GM12878 (cell line): ENCODE results near the gene LEMD3. TPM values are rescaled to one million over a fixed set of nuclear protein-coding genes. Genes with fewer than 3 reads are reported as not detected.

Experiments
- ASH2L ChIP-seq: fragments of 300-600, 200-600 bp; sonication (generic); IDR thresholded peaks from 2 replicates; pipeline ENCODE4 v1.6.1; 2017; ENCODE audit warnings: low read depth, mild to moderate bottlenecking, borderline replicate concordance
- ATF7 ChIP-seq: fragments of 450-650 bp; IDR thresholded peaks from 2 replicates; pipeline ENCODE4 v1.6.1; 2016; ENCODE audit warnings: low read depth, mild to moderate bottlenecking
- BMI1 ChIP-seq: fragments of 450-650 bp; IDR thresholded peaks from 2 replicates; pipeline ENCODE4 v1.6.1; 2016; ENCODE audit warnings: mild to moderate bottlenecking, moderate library complexity, borderline replicate concordance
- CBX3 ChIP-seq: fragments of 200-600 bp; sonication (generic); IDR thresholded peaks from 2 replicates; pipeline ENCODE4 v1.6.1; 2016; ENCODE audit warnings: low read depth, borderline replicate concordance
- EED ChIP-seq: sonication (generic); IDR thresholded peaks from 2 replicates; pipeline ENCODE4 v1.6.1; 2016; ENCODE audit warnings: antibody characterized with exemption, low read depth
- EGR1 ChIP-seq, 2 experiments: IDR thresholded peaks; 1 replicate in 1 of 2; 2 replicates in 1 of 2; pipeline ENCODE4 v1.6.1; 2011 to 2012; ENCODE audit warnings: low read depth in 2 of 2, low read length in 2 of 2, borderline replicate concordance in 1 of 2, mild to moderate bottlenecking in 1 of 2, moderate library complexity in 1 of 2
- ESRRA ChIP-seq: IDR thresholded peaks from 2 replicates; pipeline ENCODE4 v1.6.1; 2012; ENCODE audit warnings: mild to moderate bottlenecking, low read length, improper control_type of control experiment
- EZH2 ChIP-seq: IDR thresholded peaks from 2 replicates; pipeline ENCODE4 v1.6.1; 2012; ENCODE audit warnings: low read depth, mild to moderate bottlenecking, control low read depth, inconsistent platforms, low read length, borderline replicate concordance; ENCODE audit not compliant: control insufficient read depth
- IKZF1 ChIP-seq: fragments of 450-650 bp; conservative IDR thresholded peaks from 2 replicates; pipeline ENCODE4 v1.6.1; 2017; ENCODE audit warnings: antibody characterized with exemption, mild to moderate bottlenecking
- IKZF2 ChIP-seq, 2 experiments: fragments of 450-650 bp; IDR thresholded peaks; 2 replicates each; pipeline ENCODE4 v1.6.1; 2017; ENCODE audit warnings: mild to moderate bottlenecking in 2 of 2, moderate library complexity in 2 of 2
- JUNB ChIP-seq: IDR thresholded peaks from 2 replicates; pipeline ENCODE4 v1.6.1; 2016; ENCODE audit warnings: antibody characterized with exemption, mild to moderate bottlenecking
- NFIC ChIP-seq: IDR thresholded peaks from 2 replicates; pipeline ENCODE4 v1.6.1; 2012; ENCODE audit warnings: low read depth, mild to moderate bottlenecking, inconsistent platforms, low read length, moderate library complexity
- NFYB ChIP-seq: IDR thresholded peaks from 2 replicates; pipeline ENCODE4 v1.6.1; 2011; ENCODE audit warnings: low read depth, mild to moderate bottlenecking, low read length, improper control_type of control experiment, moderate library complexity; ENCODE audit not compliant: insufficient read depth
- PRDM15 ChIP-seq: fragments of 450-650 bp; formaldehyde crosslinking; IDR thresholded peaks from 2 replicates; pipeline ENCODE4 v1.4.0; 2020; ENCODE audit warnings: mild to moderate bottlenecking, moderate library complexity
- RCOR1 ChIP-seq: conservative IDR thresholded peaks from 2 replicates; pipeline ENCODE4 v1.6.1; 2012; ENCODE audit warnings: low read depth, low read length, improper control_type of control experiment
- RFX5 ChIP-seq: IDR thresholded peaks from 2 replicates; pipeline ENCODE4 v1.6.1; 2011; ENCODE audit warnings: low read depth, low read length, improper control_type of control experiment
- SMAD5 ChIP-seq: IDR thresholded peaks from 2 replicates; pipeline ENCODE4 v1.6.1; 2016; ENCODE audit warnings: antibody characterized with exemption, low read depth
- TCF12 ChIP-seq: IDR thresholded peaks from 2 replicates; pipeline ENCODE4 v1.6.1; 2011; ENCODE audit warnings: low read depth, mild to moderate bottlenecking, low read length
- ZNF592 ChIP-seq: fragments of 450-650 bp; IDR thresholded peaks from 2 replicates; pipeline ENCODE4 v1.6.1; 2017; ENCODE audit warnings: mild to moderate bottlenecking, moderate library complexity
- polyA plus RNA-seq, 11 experiments: library from polyadenylated mRNA; depleted of rRNA in 4 of 11; unstranded in 6 of 11; stranded (reverse) in 5 of 11; fragments of >200 nt; fragmentation: Nextera tagmentation in 4 of 11; fragmentation: Illumina TruSeq in 1 of 11; extraction: Ambion mirVana in 4 of 11; extraction: Trizol in 1 of 11; gene quantifications; 1 replicate in 1 of 11; 2 replicates in 10 of 11; pipeline versions ENCODE4 v1.2.1 to v1.2.3, GENCODE V29; 2011 to 2016; ENCODE audit warnings: inconsistent platforms in 2 of 11, missing spikeins in 2 of 11, low read depth in 1 of 11
- total RNA-seq, 4 experiments: library from RNA; depleted of rRNA in 3 of 4; stranded (reverse); fragments of >200 nt in 3 of 4; fragmentation: Illumina TruSeq in 1 of 4; extraction: Trizol in 1 of 4; gene quantifications; 2 replicates each; pipeline versions ENCODE4 v1.2.1 to v1.2.3, GENCODE V29; 2013 to 2021
- TF ChIP-seq, protein P1 (sequence below), 3 experiments: IDR thresholded peaks in 2 of 3; conservative IDR thresholded peaks in 1 of 3; 2 replicates each; pipeline ENCODE4 v1.5.1; 2011; ENCODE audit warnings: low read depth in 3 of 3, low read length in 3 of 3, mild to moderate bottlenecking in 3 of 3, control low read depth in 2 of 3, moderate library complexity in 2 of 3, inconsistent platforms in 1 of 3, mixed read lengths in 1 of 3; ENCODE audit not compliant: control insufficient read depth in 2 of 3, insufficient read depth in 1 of 3; ENCODE audit errors: extremely low read depth in 1 of 3

Gene LEMD3
- total and polyA plus RNA-seq, 10 of the 15 experiments (the other 5 are each of a cell fraction or from before 2014, with no cell fraction given): 7.5 to 26.0 (median 16.5) TPM

- TF ChIP-seq PRDM15 (CRISPR knock-in tag) (no peak), NFYB (peak; percentile 88), TCF12 (peak; percentile 25; the same call in 1 of the 2 replicates), EED (peak; percentile 45; the same call in 1 of the 2 replicates), IKZF2 (IDR thresholded peaks at IDR 0.05) (peak in 1 of 2 experiments; percentile 53; a peak in 2 of 4 replicates), EZH2 (no peak), RCOR1 (no peak), CBX3 (no peak), IKZF1 (peak; percentile 57), EGR1 (IDR thresholded peaks at IDR 0.05; ENCODE audit: borderline replicate concordance in 1 of 2, low read depth in 2 of 2, low read length in 2 of 2) (peak in 1 of 2 experiments; percentile 59; a peak in 1 of 3 replicates), JUNB (no peak), ATF7 (no peak), BMI1 (no peak), RFX5 (0 out of 2 replicates have a peak, but pooled peaks have one; percentile 51), NFIC (no peak), ZNF592 (no peak), SMAD5 (peak; percentile 86), ASH2L (peak; percentile 90; the same call in 1 of the 2 replicates), ESRRA (no peak)
- TF ChIP-seq, protein P1, sequence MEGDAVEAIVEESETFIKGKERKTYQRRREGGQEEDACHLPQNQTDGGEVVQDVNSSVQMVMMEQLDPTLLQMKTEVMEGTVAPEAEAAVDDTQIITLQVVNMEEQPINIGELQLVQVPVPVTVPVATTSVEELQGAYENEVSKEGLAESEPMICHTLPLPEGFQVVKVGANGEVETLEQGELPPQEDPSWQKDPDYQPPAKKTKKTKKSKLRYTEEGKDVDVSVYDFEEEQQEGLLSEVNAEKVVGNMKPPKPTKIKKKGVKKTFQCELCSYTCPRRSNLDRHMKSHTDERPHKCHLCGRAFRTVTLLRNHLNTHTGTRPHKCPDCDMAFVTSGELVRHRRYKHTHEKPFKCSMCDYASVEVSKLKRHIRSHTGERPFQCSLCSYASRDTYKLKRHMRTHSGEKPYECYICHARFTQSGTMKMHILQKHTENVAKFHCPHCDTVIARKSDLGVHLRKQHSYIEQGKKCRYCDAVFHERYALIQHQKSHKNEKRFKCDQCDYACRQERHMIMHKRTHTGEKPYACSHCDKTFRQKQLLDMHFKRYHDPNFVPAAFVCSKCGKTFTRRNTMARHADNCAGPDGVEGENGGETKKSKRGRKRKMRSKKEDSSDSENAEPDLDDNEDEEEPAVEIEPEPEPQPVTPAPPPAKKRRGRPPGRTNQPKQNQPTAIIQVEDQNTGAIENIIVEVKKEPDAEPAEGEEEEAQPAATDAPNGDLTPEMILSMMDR (IDR thresholded peaks at IDR 0.05 in 2 of 3, conservative IDR thresholded peaks at IDR 0.05 in 1 of 3; ENCODE audit: control insufficient read depth in 2 of 3, extremely low read depth in 1 of 3, insufficient read depth in 1 of 3, low read depth in 3 of 3, low read length in 3 of 3): no peak
Measured at GRCh38 chr12:65169320-65170208, at the start of gene LEMD3 (continued).
